GM12801 (cell line): ENCODE data around the gene SDK1.

ENCODE experiments used
- TF ChIP-seq, protein P1 (sequence below): IDR thresholded peaks from one replicate; pipeline ENCODE4 v1.5.1; 2011; ENCODE audit warnings: control low read depth; ENCODE audit not compliant: insufficient read length; ENCODE audit errors: extremely low read depth

The SDK1 gene

DNA sequence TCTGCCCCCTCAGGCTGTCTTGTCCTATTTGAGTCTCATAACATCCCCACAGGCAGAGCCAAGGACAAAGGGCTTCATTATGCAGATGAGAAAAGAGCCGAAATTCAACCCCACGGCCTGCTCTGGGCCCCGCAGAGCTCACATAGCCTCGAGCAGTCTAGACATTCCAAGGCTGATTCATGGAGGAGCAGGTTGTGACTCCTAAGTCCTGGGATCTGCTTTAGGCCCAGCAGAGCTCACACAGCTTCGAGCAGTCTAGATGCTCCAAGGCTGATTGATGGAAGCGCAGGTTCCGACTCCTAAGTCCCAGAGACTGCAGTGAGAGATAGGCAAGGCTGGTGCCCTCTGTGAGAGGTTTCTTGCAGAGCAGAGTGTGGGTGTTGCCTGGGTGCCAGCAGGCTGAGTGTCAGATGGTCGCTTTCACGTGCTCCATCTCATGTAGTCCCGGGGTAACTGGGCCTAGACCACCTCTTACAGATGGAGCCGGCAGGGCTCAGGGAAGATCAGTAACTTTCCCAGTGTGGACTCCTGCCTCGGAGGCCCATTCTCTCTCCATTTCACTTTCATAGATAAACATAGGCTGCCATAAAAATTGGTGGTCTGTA lies 944.9 kb downstream of the SDK1 start:
- TF ChIP-seq, protein P1, sequence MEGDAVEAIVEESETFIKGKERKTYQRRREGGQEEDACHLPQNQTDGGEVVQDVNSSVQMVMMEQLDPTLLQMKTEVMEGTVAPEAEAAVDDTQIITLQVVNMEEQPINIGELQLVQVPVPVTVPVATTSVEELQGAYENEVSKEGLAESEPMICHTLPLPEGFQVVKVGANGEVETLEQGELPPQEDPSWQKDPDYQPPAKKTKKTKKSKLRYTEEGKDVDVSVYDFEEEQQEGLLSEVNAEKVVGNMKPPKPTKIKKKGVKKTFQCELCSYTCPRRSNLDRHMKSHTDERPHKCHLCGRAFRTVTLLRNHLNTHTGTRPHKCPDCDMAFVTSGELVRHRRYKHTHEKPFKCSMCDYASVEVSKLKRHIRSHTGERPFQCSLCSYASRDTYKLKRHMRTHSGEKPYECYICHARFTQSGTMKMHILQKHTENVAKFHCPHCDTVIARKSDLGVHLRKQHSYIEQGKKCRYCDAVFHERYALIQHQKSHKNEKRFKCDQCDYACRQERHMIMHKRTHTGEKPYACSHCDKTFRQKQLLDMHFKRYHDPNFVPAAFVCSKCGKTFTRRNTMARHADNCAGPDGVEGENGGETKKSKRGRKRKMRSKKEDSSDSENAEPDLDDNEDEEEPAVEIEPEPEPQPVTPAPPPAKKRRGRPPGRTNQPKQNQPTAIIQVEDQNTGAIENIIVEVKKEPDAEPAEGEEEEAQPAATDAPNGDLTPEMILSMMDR: no peak

DNA sequence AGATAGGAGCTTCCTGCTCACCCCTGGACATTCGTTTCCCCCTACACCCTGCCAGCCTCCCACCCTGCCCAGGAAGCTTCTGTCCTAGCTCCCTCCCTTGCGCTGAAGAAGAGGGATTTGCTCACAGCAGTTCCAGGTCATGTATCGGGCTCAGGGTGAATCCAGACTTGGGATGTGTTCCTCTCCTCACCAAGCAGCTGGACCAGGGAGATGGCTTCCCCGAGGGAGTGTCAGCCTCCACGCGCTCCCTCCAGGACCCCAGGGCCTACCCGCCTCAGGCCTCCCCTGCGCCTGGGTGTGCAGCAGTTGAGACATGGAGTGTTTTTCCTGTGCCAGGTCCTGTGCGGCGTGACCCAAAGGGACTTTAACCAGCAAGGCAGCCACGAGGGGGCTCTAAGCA lies 945.5 kb downstream of the SDK1 start:
- TF ChIP-seq, protein P1: no peak

DNA sequence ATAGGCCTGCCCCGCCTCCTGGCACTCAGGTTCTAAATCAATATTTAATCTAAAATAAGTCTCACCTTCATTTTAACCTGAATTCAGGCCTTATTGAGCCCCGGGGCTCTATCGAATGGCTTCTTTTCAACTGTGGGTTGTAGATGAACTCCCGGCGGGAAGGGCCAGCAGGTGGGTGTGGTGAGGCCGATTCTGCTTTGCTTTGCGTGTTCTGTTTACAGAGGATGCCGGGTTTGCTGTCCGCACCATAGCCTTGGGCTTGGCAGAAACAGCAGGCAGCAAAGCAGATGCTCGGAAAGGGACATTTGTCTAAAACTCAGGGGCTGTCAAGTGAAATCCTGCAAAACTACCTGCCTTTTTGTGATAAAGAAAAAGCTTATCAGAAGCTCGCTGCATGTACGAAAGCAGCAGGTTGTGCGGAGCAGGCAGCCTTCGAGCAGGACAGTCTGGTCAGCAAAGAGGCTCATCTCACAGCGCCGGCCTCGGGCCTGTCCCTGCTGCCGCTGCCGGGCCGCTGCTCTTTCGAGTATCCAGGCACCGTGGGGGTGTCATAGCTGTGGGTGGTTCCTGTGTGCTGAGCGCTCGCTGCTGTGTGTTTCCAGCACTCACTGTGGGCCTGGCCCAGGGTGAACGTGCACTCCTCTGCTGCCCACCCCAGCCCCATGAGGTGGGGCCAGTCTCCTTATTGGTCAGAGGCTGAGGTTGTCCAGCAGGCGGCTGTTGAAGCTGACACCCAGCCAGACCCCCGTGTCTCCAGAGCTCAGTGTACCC lies 946.2 kb downstream of the SDK1 start:
- TF ChIP-seq, protein P1: no peak

DNA sequence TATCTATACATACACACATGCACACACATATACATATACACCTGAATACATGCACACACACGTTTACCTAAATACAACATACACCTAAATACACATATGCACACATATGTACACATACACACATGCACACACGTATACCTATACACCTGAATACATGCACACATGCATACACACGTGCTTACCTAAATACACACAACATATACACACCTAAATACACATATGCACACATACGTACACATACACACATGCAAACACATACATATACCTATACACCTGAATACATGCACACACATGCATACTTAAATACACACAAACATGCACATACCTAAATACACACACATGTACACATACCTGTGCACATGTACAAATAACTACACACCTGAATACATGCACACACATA lies 947.2 kb downstream of the SDK1 start:
- TF ChIP-seq, protein P1: no peak

DNA sequence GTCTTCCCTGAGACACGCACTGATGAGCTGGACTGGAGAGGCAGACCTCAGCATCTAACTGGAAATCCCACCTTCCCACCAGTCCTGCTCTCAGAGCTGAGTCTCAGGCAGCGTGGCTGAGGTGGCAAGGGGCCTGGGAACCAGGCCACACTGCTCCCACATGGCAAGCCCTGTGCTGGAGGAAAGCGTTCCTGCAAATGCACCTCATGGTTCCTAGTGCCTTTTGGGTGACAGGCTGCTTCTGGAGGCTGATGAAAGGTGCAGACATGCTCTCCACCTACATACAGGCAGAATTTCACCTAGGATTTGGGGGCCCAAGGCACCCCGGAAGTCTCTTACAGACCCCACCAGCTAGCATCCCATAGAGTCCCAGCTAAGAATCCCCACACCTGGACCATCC lies 948.2 kb downstream of the SDK1 start:
- TF ChIP-seq, protein P1: no peak

DNA sequence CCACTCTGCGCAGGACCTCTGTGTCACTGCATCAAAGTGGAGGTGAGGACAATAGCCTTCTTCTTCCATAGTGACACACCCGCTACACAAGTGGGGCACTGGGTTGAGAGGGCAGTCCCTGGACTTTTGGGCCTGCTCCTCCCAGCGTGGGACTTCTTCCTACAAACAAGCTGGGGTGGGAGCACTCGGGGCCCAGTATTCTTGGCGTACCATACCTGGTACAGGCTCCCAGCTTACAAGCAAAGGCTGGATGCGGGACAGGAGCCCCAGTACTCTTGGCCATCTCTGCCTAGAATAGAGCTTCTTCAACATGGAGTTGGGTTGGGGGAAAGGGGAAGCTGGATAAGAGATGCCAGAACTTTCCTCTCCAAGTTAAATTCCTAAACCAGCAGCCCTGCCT lies 954.3 kb downstream of the SDK1 start:
- TF ChIP-seq, protein P1: no peak

DNA sequence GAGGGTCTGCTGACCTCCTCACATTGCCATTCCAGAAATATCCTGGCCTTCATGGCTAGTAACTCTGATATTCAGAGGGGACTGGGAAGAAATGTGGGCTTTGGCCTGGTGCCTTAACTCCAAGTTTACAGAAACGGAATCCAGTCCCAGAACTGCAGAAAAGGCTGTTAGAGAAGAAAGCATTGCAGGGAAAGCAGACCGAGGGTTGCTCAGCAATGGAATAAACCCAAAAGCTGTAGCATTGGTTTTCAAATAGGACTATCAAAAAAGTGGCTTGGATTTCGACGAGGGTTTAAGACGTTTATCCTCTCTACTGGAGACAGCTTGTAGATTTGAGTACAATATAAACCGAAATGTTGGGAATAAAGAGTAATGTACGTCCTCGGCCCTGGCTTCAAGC lies 955.2 kb downstream of the SDK1 start:
- TF ChIP-seq, protein P1: no peak
